ENCODE measurements around the gene DRD3. TPM values are rescaled to one million over a fixed set of nuclear protein-coding genes. Genes with fewer than 3 reads are reported as not detected.

Gene DRD3
- total RNA-seq (ENCODE audit: low replicate concordance) = not detected in 2 replicates

GRCh38 chr3:114178770-114179368 lies at the start of gene DRD3:
Gene DRD3 (minus strand): TSS chr3:114179052. CDS start chr3:114171992, 7,060 bp downstream.
- TF ChIP-seq, protein P1, sequence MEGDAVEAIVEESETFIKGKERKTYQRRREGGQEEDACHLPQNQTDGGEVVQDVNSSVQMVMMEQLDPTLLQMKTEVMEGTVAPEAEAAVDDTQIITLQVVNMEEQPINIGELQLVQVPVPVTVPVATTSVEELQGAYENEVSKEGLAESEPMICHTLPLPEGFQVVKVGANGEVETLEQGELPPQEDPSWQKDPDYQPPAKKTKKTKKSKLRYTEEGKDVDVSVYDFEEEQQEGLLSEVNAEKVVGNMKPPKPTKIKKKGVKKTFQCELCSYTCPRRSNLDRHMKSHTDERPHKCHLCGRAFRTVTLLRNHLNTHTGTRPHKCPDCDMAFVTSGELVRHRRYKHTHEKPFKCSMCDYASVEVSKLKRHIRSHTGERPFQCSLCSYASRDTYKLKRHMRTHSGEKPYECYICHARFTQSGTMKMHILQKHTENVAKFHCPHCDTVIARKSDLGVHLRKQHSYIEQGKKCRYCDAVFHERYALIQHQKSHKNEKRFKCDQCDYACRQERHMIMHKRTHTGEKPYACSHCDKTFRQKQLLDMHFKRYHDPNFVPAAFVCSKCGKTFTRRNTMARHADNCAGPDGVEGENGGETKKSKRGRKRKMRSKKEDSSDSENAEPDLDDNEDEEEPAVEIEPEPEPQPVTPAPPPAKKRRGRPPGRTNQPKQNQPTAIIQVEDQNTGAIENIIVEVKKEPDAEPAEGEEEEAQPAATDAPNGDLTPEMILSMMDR (IDR thresholded peaks at IDR 0.05; ENCODE audit: insufficient read depth, low read length) = no peak
- H3K4me3 ChIP-seq (ENCODE audit: low read depth, low read length) = no peak within 1 kb of the TSS
- DNase-seq (ENCODE audit: low read depth) = peak; percentile 65

GRCh38 chr3:114227076-114227475 lies 48.2 kb upstream of the DRD3 start:
- DNase-seq (ENCODE audit: low read depth) = no peak
- H3K4me3 ChIP-seq (ENCODE audit: low read depth, low read length) = no peak overlapping the region
- TF ChIP-seq, protein P1 (IDR thresholded peaks at IDR 0.05; ENCODE audit: insufficient read depth, low read length) = no peak

- DNase-seq (ENCODE audit: low read depth) = no peak
- H3K4me3 ChIP-seq (ENCODE audit: low read depth, low read length) = no peak overlapping the region
- TF ChIP-seq, protein P1 (IDR thresholded peaks at IDR 0.05; ENCODE audit: insufficient read depth, low read length) = no peak
These were observed 47.5 kb upstream of the DRD3 start for GRCh38 chr3:114226313-114226712.

GRCh38 chr3:114223143-114223542 lies 44.3 kb upstream of the DRD3 start:
- TF ChIP-seq, protein P1 (IDR thresholded peaks at IDR 0.05; ENCODE audit: insufficient read depth, low read length) = no peak
- peak; percentile 40 for DNase-seq (ENCODE audit: low read depth)

DNA sequence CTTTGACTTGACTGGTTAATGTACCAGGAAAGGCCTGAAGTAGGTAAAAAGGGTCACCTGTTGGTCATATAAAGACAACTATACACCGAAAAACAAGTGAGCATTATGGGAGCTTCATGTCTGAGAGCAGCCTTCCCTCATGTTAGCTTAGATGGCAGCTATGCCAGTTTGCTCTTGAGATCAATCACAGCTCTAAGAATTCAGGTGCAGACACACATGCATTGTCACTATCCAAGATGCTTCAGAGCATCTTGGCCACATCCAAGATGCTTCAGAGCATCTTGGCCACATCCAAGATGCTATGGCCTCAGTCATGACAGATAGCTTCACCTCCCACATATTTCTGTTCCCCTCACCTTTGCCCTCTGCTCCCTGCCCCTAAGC lies 43.0 kb upstream of the DRD3 start:
- TF ChIP-seq, protein P1 (IDR thresholded peaks at IDR 0.05; ENCODE audit: insufficient read depth, low read length) = no peak
- no peak overlapping the region for H3K4me3 ChIP-seq (ENCODE audit: low read depth, low read length)
- no peak for DNase-seq (ENCODE audit: low read depth)

More at GRCh38 chr3:114223143-114223542, 44.3 kb upstream of the DRD3 start:
- H3K4me3 ChIP-seq (ENCODE audit: low read depth, low read length) = no peak overlapping the region

DNA sequence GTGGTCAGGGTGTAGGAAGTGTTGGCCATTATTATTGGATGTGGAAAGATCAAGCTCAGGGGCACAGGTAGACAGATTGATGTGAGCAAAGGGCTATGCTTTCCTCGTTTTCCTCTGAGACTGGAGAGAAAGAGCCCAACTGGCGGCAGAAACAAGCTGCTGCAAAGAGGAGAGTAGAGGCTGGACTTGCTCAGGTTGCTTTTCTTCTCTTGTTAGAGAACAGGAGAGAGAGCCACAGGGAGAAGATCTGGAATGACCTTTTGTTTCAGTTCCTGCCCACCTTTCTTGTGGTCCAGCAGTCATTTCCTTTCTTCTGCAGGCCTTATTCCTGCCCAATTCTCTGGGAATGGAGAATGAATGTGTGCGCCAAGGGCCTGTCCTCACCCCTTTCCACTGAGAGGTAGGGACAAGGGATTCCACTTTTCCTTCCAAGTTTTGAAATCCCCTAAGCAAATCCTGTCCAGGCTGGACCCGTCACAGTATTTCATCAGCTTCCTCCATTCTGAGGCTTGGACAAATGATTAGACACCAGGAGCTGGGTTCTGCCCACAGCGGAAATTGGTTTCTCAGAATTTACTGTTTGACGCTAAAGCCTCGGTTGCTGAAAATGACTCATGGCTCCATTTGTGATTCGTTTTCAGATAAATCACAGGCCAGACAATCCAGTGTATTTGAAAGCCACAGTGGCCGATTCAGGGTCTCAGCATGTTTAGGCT lies 42.5 kb upstream of the DRD3 start:
- no peak overlapping the region for H3K4me3 ChIP-seq (ENCODE audit: low read depth, low read length)
- DNase-seq (ENCODE audit: low read depth) = peak; percentile 63
- TF ChIP-seq, protein P1 (IDR thresholded peaks at IDR 0.05; ENCODE audit: insufficient read depth, low read length) = no peak

Measured in fibroblast of the aortic adventitia (primary cell).